HepG2 (cell line): ENCODE results near the gene CASTOR1. TPM values are rescaled to one million over a fixed set of nuclear protein-coding genes. Genes with fewer than 3 reads are reported as not detected.

Source experiments
- BORCS8-MEF2B ChIP-seq: sonication (generic); formaldehyde crosslinking; IDR thresholded peaks from 2 replicates; pipeline ENCODE4 v1.8.0; 2022; ENCODE audit warnings: mild to moderate bottlenecking, missing genetic modification reagents
- NR2F6 ChIP-seq, 2 experiments: IDR thresholded peaks; 2 replicates each; pipeline ENCODE4 v1.6.1; 2016; ENCODE audit warnings: antibody characterized with exemption in 1 of 2, mild to moderate bottlenecking in 1 of 2
- NRL ChIP-seq: sonication (generic); formaldehyde crosslinking; IDR thresholded peaks from 2 replicates; pipeline ENCODE4 v1.5.0; 2020; ENCODE audit warnings: missing genetic modification reagents, mild to moderate bottlenecking, moderate library complexity, borderline replicate concordance
- PATZ1 ChIP-seq: sonication (generic); formaldehyde crosslinking; IDR thresholded peaks from 2 replicates; pipeline ENCODE4 v1.4.0; 2020; ENCODE audit warnings: missing genetic modification reagents
- RARA ChIP-seq: IDR thresholded peaks from 2 replicates; pipeline ENCODE4 v1.6.1; 2016; ENCODE audit warnings: missing genetic modification reagents, missing compliant biosample characterization
- SOX6 ChIP-seq, 2 experiments: fragments of 450-650 bp in 1 of 2; sonication (generic) in 1 of 2; formaldehyde crosslinking in 1 of 2; IDR thresholded peaks; 2 replicates each; pipeline versions ENCODE4 v1.4.0 to v1.6.1; 2017 to 2020; ENCODE audit warnings: antibody characterized with exemption in 1 of 2, mild to moderate bottlenecking in 1 of 2, missing genetic modification reagents in 1 of 2
- ZNF670 ChIP-seq: sonication (generic); formaldehyde crosslinking; IDR thresholded peaks from 2 replicates; pipeline ENCODE4 v1.8.0; 2022; ENCODE audit warnings: mild to moderate bottlenecking, missing genetic modification reagents, borderline replicate concordance
- polyA plus RNA-seq, 8 experiments: library from polyadenylated mRNA; depleted of rRNA in 3 of 8; stranded (reverse) in 7 of 8; unstranded in 1 of 8; fragments of >200 nt; fragmentation: Illumina TruSeq in 4 of 8; extraction: Trizol in 4 of 8; gene quantifications; 2 replicates each; pipeline versions ENCODE4 v1.2.1 to v1.2.3, GENCODE V29; 2011 to 2016; ENCODE audit warnings: low read depth in 4 of 8, missing spikeins in 1 of 8, mixed read lengths in 1 of 8; ENCODE audit not compliant: insufficient read depth in 1 of 8
- total RNA-seq, 5 experiments: library from RNA; depleted of rRNA; stranded (reverse); fragments of >200 nt; fragmentation: Illumina TruSeq; extraction: Trizol; gene quantifications; 2 replicates each; pipeline ENCODE4 v1.2.3, GENCODE V29; 2016; ENCODE audit warnings: low read depth in 1 of 5
- TF ChIP-seq, protein P1 (sequence below): sonication (generic); formaldehyde crosslinking; IDR thresholded peaks from 2 replicates; pipeline ENCODE4 v1.4.0; 2020; ENCODE audit warnings: mild to moderate bottlenecking, missing genetic modification reagents
- TF ChIP-seq, protein P2 (sequence below), 2 experiments: fragments of 450-650 bp in 1 of 2; sonication (generic) in 1 of 2; formaldehyde crosslinking; IDR thresholded peaks; 2 replicates each; pipeline versions ENCODE4 v1.5.0 to v1.8.0; 2020 to 2022; ENCODE audit warnings: mild to moderate bottlenecking in 1 of 2, missing genetic modification reagents in 1 of 2
- TF ChIP-seq, protein P3 (sequence below): sonication (generic); formaldehyde crosslinking; IDR thresholded peaks from 2 replicates; pipeline ENCODE4 v1.4.0; 2020; ENCODE audit warnings: missing genetic modification reagents, borderline replicate concordance
- TF ChIP-seq, protein P4 (sequence below): sonication (generic); formaldehyde crosslinking; IDR thresholded peaks from 2 replicates; pipeline ENCODE4 v1.4.0; 2020; ENCODE audit warnings: mild to moderate bottlenecking, missing genetic modification reagents, borderline replicate concordance

CASTOR1 gene
- total and polyA plus RNA-seq, 2 of the 13 experiments (the other 11 are each of a cell fraction or from before 2014, with no cell fraction given), result 2.6 to 4.4 TPM

- TF ChIP-seq, protein P1, sequence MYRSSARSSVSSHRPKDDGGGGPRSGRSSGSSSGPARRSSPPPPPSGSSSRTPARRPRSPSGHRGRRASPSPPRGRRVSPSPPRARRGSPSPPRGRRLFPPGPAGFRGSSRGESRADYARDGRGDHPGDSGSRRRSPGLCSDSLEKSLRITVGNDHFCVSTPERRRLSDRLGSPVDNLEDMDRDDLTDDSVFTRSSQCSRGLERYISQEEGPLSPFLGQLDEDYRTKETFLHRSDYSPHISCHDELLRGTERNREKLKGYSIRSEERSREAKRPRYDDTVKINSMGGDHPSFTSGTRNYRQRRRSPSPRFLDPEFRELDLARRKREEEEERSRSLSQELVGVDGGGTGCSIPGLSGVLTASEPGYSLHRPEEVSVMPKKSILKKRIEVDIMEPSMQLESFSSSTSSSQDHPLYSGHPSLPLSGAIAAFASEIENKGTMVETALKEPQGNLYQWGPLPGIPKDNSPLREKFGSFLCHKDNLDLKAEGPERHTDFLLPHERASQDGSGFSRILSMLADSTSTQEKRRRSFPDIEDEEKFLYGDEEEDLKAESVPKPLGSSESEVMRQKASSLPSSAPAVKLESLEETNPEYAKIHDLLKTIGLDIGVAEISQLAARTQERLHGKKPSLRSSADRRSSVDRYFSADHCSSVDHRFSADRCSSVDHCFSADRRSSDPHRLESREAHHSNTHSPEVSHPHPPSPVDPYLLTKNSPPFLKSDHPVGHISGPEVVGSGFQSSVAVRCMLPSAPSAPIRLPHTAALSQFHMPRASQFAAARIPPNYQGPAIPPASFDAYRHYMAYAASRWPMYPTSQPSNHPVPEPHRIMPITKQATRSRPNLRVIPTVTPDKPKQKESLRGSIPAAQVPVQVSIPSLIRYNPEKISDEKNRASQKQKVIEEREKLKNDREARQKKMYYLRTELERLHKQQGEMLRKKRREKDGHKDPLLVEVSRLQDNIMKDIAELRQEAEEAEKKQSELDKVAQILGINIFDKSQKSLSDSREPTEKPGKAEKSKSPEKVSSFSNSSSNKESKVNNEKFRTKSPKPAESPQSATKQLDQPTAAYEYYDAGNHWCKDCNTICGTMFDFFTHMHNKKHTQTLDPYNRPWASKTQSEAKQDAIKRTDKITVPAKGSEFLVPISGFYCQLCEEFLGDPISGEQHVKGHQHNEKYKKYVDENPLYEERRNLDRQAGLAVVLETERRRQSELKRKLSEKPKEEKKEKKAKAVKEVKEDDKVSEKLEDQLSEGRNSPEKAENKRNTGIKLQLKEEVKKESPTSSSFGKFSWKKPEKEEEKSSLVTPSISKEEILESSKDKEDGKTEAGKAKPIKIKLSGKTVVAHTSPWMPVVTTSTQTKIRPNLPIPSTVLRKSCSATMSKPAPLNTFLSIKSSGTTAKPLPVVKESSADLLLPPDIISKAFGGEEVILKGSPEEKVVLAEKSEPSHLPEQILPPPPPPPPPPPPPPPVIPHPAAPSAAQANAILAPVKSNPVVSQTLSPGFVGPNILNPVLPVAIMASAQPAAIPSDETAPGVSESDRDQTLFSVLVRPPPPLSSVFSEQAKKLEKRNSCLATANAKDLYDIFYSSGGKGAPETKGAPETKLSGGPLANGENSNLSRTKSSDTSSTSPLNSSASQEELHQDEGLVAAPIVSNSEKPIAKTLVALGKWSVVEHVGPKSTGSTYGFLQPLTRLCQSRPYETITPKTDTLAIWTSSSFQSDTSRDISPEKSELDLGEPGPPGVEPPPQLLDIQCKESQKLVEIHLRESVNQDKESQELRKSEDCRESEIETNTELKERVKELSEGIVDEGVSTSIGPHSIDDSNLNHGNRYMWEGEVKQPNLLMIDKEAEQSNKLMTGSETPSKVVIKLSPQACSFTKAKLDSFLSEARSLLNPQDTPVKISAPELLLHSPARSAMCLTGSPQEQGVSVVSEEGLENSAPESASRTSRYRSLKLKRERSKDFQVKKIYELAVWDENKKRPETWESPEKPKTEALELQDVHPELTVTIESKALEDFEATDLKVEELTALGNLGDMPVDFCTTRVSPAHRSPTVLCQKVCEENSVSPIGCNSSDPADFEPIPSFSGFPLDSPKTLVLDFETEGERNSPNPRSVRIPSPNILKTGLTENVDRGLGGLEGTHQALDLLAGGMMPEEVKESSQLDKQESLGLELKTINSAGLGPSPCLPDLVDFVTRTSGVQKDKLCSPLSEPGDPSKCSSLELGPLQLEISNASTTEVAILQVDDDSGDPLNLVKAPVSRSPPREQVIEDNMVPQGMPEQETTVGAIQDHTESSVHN (CRISPR knock-in tag), result no peak
- TF ChIP-seq, protein P2, sequence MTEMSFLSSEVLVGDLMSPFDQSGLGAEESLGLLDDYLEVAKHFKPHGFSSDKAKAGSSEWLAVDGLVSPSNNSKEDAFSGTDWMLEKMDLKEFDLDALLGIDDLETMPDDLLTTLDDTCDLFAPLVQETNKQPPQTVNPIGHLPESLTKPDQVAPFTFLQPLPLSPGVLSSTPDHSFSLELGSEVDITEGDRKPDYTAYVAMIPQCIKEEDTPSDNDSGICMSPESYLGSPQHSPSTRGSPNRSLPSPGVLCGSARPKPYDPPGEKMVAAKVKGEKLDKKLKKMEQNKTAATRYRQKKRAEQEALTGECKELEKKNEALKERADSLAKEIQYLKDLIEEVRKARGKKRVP (CRISPR knock-in tag; IDR thresholded peaks at IDR 0.05), result no peak
- TF ChIP-seq BORCS8-MEF2B, result no peak
- TF ChIP-seq, protein P3, sequence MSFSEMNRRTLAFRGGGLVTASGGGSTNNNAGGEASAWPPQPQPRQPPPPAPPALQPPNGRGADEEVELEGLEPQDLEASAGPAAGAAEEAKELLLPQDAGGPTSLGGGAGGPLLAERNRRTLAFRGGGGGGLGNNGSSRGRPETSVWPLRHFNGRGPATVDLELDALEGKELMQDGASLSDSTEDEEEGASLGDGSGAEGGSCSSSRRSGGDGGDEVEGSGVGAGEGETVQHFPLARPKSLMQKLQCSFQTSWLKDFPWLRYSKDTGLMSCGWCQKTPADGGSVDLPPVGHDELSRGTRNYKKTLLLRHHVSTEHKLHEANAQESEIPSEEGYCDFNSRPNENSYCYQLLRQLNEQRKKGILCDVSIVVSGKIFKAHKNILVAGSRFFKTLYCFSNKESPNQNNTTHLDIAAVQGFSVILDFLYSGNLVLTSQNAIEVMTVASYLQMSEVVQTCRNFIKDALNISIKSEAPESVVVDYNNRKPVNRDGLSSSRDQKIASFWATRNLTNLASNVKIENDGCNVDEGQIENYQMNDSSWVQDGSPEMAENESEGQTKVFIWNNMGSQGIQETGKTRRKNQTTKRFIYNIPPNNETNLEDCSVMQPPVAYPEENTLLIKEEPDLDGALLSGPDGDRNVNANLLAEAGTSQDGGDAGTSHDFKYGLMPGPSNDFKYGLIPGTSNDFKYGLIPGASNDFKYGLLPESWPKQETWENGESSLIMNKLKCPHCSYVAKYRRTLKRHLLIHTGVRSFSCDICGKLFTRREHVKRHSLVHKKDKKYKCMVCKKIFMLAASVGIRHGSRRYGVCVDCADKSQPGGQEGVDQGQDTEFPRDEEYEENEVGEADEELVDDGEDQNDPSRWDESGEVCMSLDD (CRISPR knock-in tag), result no peak
- peak; percentile 84 for TF ChIP-seq PATZ1 (CRISPR knock-in tag)
- TF ChIP-seq NRL (CRISPR knock-in tag), result no peak
- TF ChIP-seq SOX6 (IDR thresholded peaks at IDR 0.05), result no peak
- TF ChIP-seq SOX6 (CRISPR knock-in tag; IDR thresholded peaks at IDR 0.05), result no peak
- peak; percentile 70 for TF ChIP-seq RARA (CRISPR knock-in tag)
- TF ChIP-seq, protein P4, sequence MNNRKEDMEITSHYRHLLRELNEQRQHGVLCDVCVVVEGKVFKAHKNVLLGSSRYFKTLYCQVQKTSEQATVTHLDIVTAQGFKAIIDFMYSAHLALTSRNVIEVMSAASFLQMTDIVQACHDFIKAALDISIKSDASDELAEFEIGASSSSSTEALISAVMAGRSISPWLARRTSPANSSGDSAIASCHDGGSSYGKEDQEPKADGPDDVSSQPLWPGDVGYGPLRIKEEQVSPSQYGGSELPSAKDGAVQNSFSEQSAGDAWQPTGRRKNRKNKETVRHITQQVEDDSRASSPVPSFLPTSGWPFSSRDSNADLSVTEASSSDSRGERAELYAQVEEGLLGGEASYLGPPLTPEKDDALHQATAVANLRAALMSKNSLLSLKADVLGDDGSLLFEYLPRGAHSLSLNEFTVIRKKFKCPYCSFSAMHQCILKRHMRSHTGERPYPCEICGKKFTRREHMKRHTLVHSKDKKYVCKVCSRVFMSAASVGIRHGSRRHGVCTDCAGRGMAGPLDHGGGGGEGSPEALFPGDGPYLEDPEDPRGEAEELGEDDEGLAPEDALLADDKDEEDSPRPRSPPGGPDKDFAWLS (CRISPR knock-in tag), result no peak
- peak; percentile 67 for TF ChIP-seq NR2F6 (IDR thresholded peaks at IDR 0.05)
- peak; percentile 62 for TF ChIP-seq NR2F6 (CRISPR knock-in tag; IDR thresholded peaks at IDR 0.05)
- TF ChIP-seq ZNF670 (CRISPR knock-in tag), result no peak
These were observed 43.9 kb downstream of the CASTOR1 start (continued) for GRCh38 chr22:30245181-30245984.
